Measurements from ENCODE around the gene CHN2.

GRCh38 chr7:29352041-29352440 lies 157.5 kb downstream of the CHN2 start:
- TF ChIP-seq TCF7L2 (IDR thresholded peaks at IDR 0.05; ENCODE audit: low read depth, low read length) (no peak), POLR2AphosphoS5 (IDR thresholded peaks at IDR 0.05; ENCODE audit: low read depth, low read length) (no peak), SIN3A (IDR thresholded peaks at IDR 0.05; ENCODE audit: borderline replicate concordance, insufficient read depth, low read depth, low read length) (no peak)
- TF ChIP-seq, protein P1, sequence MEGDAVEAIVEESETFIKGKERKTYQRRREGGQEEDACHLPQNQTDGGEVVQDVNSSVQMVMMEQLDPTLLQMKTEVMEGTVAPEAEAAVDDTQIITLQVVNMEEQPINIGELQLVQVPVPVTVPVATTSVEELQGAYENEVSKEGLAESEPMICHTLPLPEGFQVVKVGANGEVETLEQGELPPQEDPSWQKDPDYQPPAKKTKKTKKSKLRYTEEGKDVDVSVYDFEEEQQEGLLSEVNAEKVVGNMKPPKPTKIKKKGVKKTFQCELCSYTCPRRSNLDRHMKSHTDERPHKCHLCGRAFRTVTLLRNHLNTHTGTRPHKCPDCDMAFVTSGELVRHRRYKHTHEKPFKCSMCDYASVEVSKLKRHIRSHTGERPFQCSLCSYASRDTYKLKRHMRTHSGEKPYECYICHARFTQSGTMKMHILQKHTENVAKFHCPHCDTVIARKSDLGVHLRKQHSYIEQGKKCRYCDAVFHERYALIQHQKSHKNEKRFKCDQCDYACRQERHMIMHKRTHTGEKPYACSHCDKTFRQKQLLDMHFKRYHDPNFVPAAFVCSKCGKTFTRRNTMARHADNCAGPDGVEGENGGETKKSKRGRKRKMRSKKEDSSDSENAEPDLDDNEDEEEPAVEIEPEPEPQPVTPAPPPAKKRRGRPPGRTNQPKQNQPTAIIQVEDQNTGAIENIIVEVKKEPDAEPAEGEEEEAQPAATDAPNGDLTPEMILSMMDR (IDR thresholded peaks at IDR 0.05) = no peak

All from Panc1 (cell line).